Measurements from ENCODE around the gene INF2. TPM values are rescaled to one million over a fixed set of nuclear protein-coding genes. Genes with fewer than 3 reads are reported as not detected.
"Not testable (repeated sequence)": the region's sequence is repeated elsewhere in the genome, so short reads cannot be mapped to it uniquely, and the experiment has no call there.

INF2 gene
- polyA plus RNA-seq, 10 donors: 31.6 to 57.0 (median 43.3) TPM

- peak in 2 of 3 donors; percentile 36 to 79 for DNase-seq
Observed at GRCh38 chr14:104749111-104749649, 59.8 kb downstream of the INF2 start.

- DNase-seq: peak in 1 of 3 donors; percentile 15
Observed at GRCh38 chr14:104750056-104750752, 60.8 kb downstream of the INF2 start.

- not testable (repeated sequence) for DNase-seq
Observed at GRCh38 chr14:104750753-104751057, 61.3 kb downstream of the INF2 start.

GRCh38 chr14:104751539-104752422 is 62.4 kb downstream of the INF2 start:
- DNase-seq: no peak

GRCh38 chr14:104752423-104752734 is 63.0 kb downstream of the INF2 start:
- DNase-seq: no peak

- peak; percentile 99 to 100 (median 100) for DNase-seq
Observed at GRCh38 chr14:104752735-104753527, 63.5 kb downstream of the INF2 start, which contains the start of gene SIVA1. Gene SIVA1 (plus strand): TSS chr14:104753147. CDS start chr14:104753202, 55 bp downstream.

GRCh38 chr14:104753528-104754212 is 64.3 kb downstream of the INF2 start:
- DNase-seq: no peak

- no peak for DNase-seq
Observed at GRCh38 chr14:104754213-104754851, 64.9 kb downstream of the INF2 start.

GRCh38 chr14:104755621-104756020 is 66.2 kb downstream of the INF2 start:
- no peak for DNase-seq

- DNase-seq: no peak
Observed at GRCh38 chr14:104756477-104757237, 67.2 kb downstream of the INF2 start.

GRCh38 chr14:104757238-104757585 is 67.8 kb downstream of the INF2 start:
- DNase-seq: no peak

GRCh38 chr14:104757681-104758392 is 68.4 kb downstream of the INF2 start:
- DNase-seq: no peak

- DNase-seq: no peak
Observed at GRCh38 chr14:104758981-104759969, 69.9 kb downstream of the INF2 start.

GRCh38 chr14:104765517-104765916 is 76.1 kb downstream of the INF2 start:
- DNase-seq: no peak

- DNase-seq: no peak
Observed at GRCh38 chr14:104766256-104766862, 76.9 kb downstream of the INF2 start.

- DNase-seq: no peak
Observed at GRCh38 chr14:104766863-104767633, 77.6 kb downstream of the INF2 start.

GRCh38 chr14:104767634-104767918 is 78.2 kb downstream of the INF2 start:
- no peak for DNase-seq
